Kidney (tissue), 14 donors: Measurements from ENCODE around the gene KDM6B. TPM values are rescaled to one million over a fixed set of nuclear protein-coding genes. Genes with fewer than 3 reads are reported as not detected.

Experiments
- DNase-seq, 5 donors: peaks; one replicate each; pipeline ENCODE4 v3.0.0-alpha.2; 2013 to 2020
- FAIRE-seq: peaks from 2 replicates; lab custom pipeline; 2012; peaks lifted over from hg19 to GRCh38; lab: Jason Lieb, UNC
- H3K27ac ChIP-seq, 2 donors: one replicate each; pipeline ENCODE4 v1.7.0; 2013; ENCODE audit warnings: low read depth in 2 of 2, low read length in 2 of 2, inconsistent platforms in 1 of 2
- H3K27me3 ChIP-seq: one replicate; pipeline ENCODE4 v1.7.1; 2013; ENCODE audit warnings: low read length, inconsistent platforms; ENCODE audit not compliant: control insufficient read depth, insufficient read depth
- H3K36me3 ChIP-seq, 3 donors: one replicate each; pipeline versions ENCODE4 v1.7.0 to v1.7.1; 2013; ENCODE audit warnings: low read length in 3 of 3, control low read depth in 1 of 3, inconsistent platforms in 1 of 3; ENCODE audit not compliant: insufficient read depth in 3 of 3, control insufficient read depth in 2 of 3
- H3K4me1 ChIP-seq, 3 donors: one replicate each; pipeline versions ENCODE4 v1.7.0 to v1.7.1; 2013; ENCODE audit warnings: low read length in 3 of 3, inconsistent platforms in 1 of 3, low read depth in 1 of 3; ENCODE audit not compliant: control insufficient read depth in 2 of 3, insufficient read depth in 2 of 3
- H3K4me3 ChIP-seq, 3 donors: one replicate each; pipeline versions ENCODE4 v1.7.0 to v1.8.1; 2013; ENCODE audit warnings: low read length in 3 of 3, control low read depth in 1 of 3, inconsistent platforms in 1 of 3
- H3K9ac ChIP-seq, 3 donors: one replicate each; pipeline versions ENCODE4 v1.7.0 to v1.7.1; 2013; ENCODE audit warnings: low read length in 3 of 3, control low read depth in 1 of 3, inconsistent platforms in 1 of 3
- H3K9me3 ChIP-seq, 3 donors: one replicate each; pipeline versions ENCODE4 v1.7.0 to v1.7.1; 2013; ENCODE audit warnings: low read length in 3 of 3, control low read depth in 1 of 3, inconsistent platforms in 1 of 3; ENCODE audit not compliant: control insufficient read depth in 2 of 3, insufficient read depth in 1 of 3
- CTCF ChIP-seq: IDR thresholded peaks from 3 replicates; pipeline ENCODE4 v1.5.1; 2012; ENCODE audit warnings: mild to moderate bottlenecking, moderate library complexity, borderline replicate concordance; ENCODE audit not compliant: insufficient read depth; ENCODE audit errors: extremely low read depth
- intact Hi-C: fragments of 100-400 bp; cut with DNase I; formaldehyde crosslinking; loops from one replicate; pipeline ENCODE4 v1.11.1; 2022
- polyA plus RNA-seq: library from polyadenylated mRNA; stranded (reverse); fragments of 350-450 nt; fragmentation: Illumina TruSeq; extraction: RNeasy Lipid Tissue Mini Kit (QIAGEN cat#74804); gene quantifications from one replicate; pipeline ENCODE4 v1.2.3, GENCODE V29; 2014; ENCODE audit warnings: low read depth, low replicate concordance; ENCODE audit not compliant: insufficient read depth
- total RNA-seq: library from RNA; stranded (reverse); fragmentation: NEBNext Ultra II Directional; extraction: Animal tissue kit (Norgen Biotek cat#: 25700); gene quantifications from one replicate; pipeline ENCODE4 v1.2.1, GENCODE V29; 2021
- donor health status: control.
- donor health status: control.
- donor health status: control.
- donor health status: control.
- donor health status: control.
- donor health status: DM: yes; HTN: yes; CAD: no.
- donor health status: Normal renal cell carcinoma (clear cell type).

Gene KDM6B
- total and polyA plus RNA-seq, 2 donors from 2014 or later: 3.9 to 32.3 TPM

GRCh38 chr17:7798839-7799238, 35.2 kb upstream of the KDM6B start:
- Histone ChIP-seq H3K27me3 (no peaks in the 10 kb centered on the region), H3K4me3 (no peak overlapping the region), H3K27ac (no peak overlapping the region), H3K36me3 (no peaks in the 10 kb centered on the region), H3K9me3 (no peaks in the 10 kb centered on the region), H3K4me1 (no peaks in the 10 kb centered on the region), H3K9ac (no peak overlapping the region)
- DNase-seq (peak in 1 of 5 donors; percentile 45), FAIRE-seq (no peak)
- intact Hi-C loops: no loop called here
- TF ChIP-seq CTCF: no peak

GRCh38 chr17:7803981-7804380, 30.0 kb upstream of the KDM6B start:
- no peaks in the 10 kb centered on the region for H3K4me1 ChIP-seq
- H3K27me3 ChIP-seq: no peaks in the 10 kb centered on the region
- H3K9ac ChIP-seq: no peak overlapping the region
- no peak overlapping the region for H3K27ac ChIP-seq
- TF ChIP-seq CTCF: no peak
- no peaks in the 10 kb centered on the region for H3K9me3 ChIP-seq
- FAIRE-seq: no peak
- no peak overlapping the region for H3K4me3 ChIP-seq
- H3K36me3 ChIP-seq: no peaks in the 10 kb centered on the region
- intact Hi-C loops: no loop called here
- DNase-seq: peak in 2 of 5 donors; percentile 41 to 65

- DNase-seq (no peak), FAIRE-seq (no peak)
- Histone ChIP-seq H3K36me3 (no peaks in the 10 kb centered on the region), H3K4me1 (no peaks in the 10 kb centered on the region), H3K27ac (no peak overlapping the region), H3K9me3 (no peaks in the 10 kb centered on the region), H3K9ac (no peak overlapping the region), H3K27me3 (no peaks in the 10 kb centered on the region), H3K4me3 (no peak overlapping the region)
- TF ChIP-seq CTCF: no peak
- intact Hi-C loops: no loop called here
Measured at GRCh38 chr17:7806587-7806986, 27.4 kb upstream of the KDM6B start.

GRCh38 chr17:7807206-7807605, 26.8 kb upstream of the KDM6B start:
- H3K27me3 ChIP-seq: no peaks in the 10 kb centered on the region
- DNase-seq (peak in 1 of 5 donors; percentile 67), FAIRE-seq (no peak)
- H3K27ac ChIP-seq: no peak overlapping the region
- no peak for TF ChIP-seq CTCF
- H3K4me1 ChIP-seq: no peaks in the 10 kb centered on the region
- H3K9ac ChIP-seq: no peak overlapping the region
- no peaks in the 10 kb centered on the region for H3K9me3 ChIP-seq
- intact Hi-C loops: no loop called here
- H3K36me3 ChIP-seq: no peaks in the 10 kb centered on the region
- no peak overlapping the region for H3K4me3 ChIP-seq
